Activated CD4-positive, alpha-beta T cell treated with anti-CD3 and anti-CD28 coated beads, Interleukin-2, amount 50 U/mL, for 48 hours (primary cell): ENCODE results near the gene BRSK1.

ENCODE experiments used
- DNase-seq, 2 experiments: peaks; one replicate each; pipeline ENCODE4 v3.0.0-alpha.2; 2020

The BRSK1 gene

DNA sequence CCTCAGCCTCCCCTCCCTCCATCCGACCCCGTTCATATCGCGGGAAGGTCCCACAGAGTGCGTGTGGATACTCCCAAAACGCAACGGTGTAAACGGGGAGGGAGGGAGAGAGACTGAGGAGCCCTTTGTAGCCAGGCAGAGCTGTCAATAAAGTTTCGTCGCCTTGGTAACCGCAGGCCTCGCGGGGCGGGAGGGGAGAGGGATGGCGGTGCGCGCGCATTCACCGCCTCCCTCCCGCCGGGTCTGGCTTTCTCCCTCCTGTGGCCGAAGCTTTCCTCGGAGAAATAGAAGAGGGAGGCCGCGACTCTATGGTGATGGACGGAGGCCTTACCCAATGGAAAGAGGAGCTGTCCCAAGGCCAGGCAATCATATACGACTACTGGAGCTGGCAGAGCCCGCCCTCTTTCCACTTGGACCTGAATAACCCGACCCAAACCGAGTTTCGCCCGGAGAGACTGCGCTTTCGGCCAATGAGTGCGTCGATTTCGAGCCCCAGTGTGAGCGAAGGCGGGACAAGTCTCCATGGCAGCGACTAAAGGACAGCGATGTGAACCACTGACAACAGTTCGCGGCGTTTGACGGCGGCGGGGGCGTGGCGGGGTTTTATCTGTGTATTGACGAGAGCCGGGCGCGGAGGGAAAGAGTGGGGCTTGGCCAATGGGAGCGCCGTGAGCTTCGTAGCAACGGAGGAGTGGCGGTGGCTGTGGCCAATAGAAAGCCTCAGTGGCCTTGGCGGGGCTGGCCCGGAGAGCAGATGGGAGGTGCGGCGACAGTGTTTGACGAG is 55.5 kb downstream of the BRSK1 start, which contains the start of gene KMT5C:
TSS of gene KMT5C (plus strand) at position 772 of the 784 bp plus-strand sequence. CDS start 2,061 bp downstream, outside the sequence.
- peak; percentile 100 for DNase-seq

- peak; percentile 24 to 35 for DNase-seq
Observed at GRCh38 chr19:55339889-55340783, 56.3 kb downstream of the BRSK1 start.

GRCh38 chr19:55340784-55341147 is 57.0 kb downstream of the BRSK1 start:
- peak; percentile 17 to 34 for DNase-seq

- peak; percentile 83 to 85 for DNase-seq
Observed at GRCh38 chr19:55341171-55341588, 57.4 kb downstream of the BRSK1 start.

DNA sequence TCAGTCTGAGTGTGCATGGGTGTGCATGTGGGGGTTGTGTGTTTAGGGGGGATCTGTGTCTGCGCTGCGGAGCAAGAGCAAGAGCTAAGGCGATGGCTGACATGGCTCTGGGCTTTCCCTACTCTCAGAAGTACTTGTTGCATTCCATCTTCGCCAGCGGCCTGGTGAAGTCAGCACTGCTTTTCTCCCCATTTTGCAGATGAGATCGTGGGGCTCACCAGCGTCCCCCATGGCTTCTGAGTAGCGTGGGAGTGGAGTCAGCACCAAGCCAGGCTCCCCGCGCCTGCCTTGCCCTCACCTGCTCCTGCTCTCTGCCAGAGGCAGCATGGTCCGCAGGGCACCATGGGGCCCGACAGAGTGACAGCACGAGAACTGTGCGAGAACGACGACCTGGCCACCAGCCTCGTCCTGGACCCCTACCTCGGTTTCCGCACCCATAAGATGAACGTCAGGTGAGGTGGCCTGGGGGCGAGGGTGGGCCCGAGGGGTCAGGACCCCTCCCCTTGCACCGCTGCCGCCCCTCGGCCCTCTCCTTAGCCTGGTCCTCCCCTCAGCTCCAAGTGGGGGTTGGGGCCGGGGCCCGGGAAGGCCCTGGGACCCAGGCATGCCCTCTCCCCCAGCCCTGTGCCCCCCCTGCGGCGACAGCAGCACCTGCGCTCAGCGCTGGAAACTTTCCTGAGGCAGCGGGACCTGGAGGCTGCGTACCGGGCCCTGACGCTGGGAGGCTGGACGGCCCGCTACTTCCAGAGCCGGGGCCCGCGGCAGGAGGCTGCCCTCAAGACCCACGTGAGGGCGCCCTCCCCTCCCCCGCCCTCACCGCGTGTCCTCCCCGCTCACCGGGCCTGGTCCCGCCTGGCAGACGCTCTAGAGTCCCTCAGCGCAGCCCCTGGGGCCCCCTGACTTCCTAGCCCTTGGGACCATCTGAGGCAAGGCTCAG is 58.1 kb downstream of the BRSK1 start:
- DNase-seq = no peak

DNA sequence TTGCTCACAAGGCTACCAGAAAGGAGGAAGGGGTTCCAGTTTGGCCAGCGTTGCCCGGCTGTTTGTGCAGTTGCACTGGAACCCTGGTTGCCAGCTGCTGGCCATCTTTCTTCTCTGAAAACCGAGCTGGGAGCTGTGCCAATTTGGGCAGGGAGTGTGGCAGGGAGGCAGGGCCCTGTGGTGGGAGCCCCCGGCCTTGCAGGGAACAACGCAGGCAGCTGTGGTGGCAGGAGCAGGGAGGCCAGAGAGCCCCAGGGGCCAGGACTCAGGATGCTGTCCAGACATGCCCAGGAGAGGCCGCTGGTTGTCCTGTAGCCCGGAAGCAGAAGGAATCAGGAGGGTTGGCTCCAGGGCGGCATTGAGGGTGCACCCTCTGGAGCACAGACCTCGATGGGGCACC is 60.6 kb downstream of the BRSK1 start:
- DNase-seq = no peak

- no peak for DNase-seq
Observed at GRCh38 chr19:55345101-55345817, 61.5 kb downstream of the BRSK1 start.

- DNase-seq = no peak
Observed at GRCh38 chr19:55345818-55346724, 62.3 kb downstream of the BRSK1 start.

- DNase-seq = no peak
Observed at GRCh38 chr19:55346725-55347441, 63.1 kb downstream of the BRSK1 start.

DNA sequence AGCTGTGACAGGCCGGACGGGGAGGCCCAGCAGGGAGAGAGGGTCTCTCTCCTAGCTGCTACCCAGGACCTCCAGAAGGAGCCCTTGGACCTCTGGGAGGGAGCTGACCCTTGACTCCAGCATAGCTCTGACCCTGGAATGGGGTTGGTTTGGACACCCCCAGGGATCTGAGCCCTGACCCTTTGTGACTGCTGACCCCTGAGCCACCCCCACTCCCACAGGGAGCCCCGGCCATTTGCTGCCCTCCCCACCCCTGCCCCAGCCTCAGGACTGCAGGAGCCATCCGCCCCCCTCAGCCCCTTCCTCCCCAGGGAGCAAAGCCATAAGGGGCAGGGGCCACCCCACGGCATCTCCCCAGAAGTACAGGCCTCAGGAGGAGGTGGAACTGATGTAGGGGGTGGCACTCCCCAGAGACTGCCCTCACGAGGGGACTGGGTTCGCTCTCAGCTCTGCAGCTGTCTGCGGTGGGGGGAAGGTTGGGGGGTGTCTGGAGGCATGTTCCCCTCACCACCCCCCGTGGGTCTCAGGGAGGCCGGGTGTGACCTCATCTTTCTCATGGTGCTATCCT is 63.7 kb downstream of the BRSK1 start:
- DNase-seq = no peak

DNA sequence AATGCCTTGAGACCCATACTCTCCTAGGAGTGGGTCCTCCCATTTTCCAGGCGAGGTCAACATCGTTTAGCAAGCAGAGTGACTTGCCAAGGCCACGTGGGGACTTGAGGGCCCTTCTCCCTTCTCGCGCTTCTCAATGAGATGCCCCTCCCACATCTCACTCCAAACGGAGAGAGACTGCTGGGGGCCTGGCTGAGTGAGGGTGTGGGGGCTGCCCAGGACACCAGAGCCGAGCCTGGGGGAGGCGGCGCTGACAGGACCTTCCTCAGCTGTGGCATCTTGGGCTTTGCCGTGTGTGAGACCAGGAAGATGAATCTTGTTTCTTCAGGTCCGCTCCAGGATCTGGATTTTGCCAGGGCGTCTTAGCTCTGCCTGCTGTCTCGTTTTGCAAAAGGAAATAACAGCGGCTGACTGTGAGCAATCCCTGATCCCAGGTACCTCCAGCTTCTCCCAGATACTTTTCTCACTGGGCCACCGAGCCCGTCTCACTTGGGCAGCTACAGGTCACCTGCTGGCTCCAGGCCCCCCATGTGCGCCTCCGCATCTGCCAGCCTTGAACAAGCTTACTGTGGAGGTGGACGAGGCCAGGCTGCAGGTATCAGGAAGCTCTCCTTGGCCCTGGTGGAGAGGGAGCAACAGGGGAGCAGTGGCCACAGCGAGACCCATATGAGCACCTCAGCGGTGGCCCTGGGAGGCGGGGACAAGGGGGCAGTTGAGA is 64.7 kb downstream of the BRSK1 start:
- no peak for DNase-seq

DNA sequence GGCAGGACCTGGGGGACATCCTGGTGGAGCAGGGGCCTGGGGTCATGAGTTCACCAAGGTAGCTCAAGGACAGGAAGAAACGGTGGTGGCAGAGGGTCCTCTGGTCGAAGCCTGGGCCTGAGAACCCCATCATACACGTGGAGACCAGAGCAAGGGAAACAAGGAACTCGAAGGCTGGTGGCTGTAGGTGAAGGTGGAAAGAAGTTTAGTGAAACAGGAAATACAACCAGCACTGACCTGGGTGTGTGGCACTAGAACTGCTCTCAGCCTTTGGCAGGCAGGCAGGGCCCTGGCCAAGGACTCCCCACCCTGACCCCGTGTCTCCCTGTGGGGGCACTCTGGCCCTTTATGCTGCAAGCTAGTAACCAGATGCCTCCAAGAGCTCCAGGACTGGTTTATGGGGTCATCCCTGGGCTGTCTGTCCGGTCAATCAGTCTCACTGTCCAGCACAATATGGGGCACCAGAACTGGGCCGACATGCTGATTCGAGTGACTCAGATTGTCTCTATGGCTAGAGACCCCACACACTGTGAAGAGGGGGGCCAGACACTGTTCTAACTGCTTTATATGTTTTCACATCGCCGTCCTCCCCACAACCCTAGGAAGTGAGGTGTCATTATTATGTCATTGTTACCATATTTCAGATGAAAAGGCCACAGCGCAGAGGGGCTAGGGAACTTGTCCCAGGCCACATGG is 67.0 kb downstream of the BRSK1 start:
- DNase-seq = no peak

DNA sequence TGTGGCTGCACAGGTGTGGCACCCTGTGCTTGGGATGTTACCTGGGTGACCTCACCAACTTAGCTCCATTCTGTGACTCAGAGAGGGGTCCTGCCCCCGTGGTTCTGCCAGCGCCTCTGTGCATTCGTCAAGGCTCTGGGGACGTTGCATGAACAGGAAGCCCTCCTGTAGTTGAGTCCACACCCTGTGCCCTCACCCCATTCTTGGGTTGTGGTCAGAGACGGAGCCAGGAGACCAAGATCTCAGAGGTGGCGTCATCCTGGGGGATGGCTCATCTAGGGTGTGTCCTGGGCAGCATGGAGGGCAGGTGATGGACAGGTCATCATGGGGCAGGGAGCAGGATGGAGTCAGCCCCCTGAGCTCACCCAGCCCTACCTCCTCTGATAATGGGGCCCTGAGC is 68.2 kb downstream of the BRSK1 start:
- no peak for DNase-seq

GRCh38 chr19:55352549-55353145 is 68.8 kb downstream of the BRSK1 start:
- no peak for DNase-seq

GRCh38 chr19:55353356-55353802 is 69.6 kb downstream of the BRSK1 start:
- no peak for DNase-seq

DNA sequence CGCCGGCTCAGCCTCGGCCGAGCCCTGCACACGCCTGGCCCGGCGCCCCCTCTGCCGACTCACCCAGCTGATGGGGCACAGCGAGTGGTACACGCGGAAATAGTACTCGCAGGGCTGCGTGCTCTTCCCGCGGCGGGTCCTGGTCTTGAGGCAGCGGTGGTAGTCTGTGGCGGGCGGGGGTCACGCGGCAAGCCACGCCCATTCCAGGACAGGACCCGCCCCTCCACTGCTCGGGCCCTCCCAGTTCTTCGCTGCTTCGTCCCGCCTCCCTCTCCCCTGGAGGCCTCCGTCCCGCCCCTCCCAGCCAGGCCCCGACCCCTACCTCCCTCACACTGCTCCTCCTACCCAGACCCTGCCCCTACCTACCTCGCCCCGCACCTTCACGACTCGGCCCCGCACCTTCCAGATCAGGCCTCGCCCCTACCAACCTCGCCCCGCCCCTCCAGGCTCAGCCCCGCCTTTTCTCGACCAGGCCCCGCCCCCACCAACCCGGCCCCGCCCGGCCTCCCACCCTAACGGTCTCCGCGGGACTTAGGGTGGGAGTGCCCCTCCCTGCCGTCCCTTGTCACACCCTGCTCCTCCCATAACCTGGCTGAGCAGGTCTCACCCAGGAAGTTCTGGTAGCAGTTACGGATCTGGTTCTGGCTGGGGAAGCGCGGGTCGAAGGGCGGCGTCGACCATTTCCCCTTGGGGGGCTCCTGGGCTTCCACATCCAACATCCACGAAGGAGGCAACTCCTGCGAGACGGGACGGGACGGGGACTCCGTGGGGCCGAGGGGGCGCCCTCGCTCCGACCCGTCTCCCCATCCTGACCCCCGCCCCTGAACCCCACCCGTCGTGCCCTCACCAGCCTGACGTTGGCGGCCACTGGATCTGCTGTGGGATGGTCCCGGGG is 70.3 kb downstream of the BRSK1 start:
- DNase-seq = peak; percentile 70 to 75

GRCh38 chr19:55354698-55355212 is 71.0 kb downstream of the BRSK1 start, which contains the start of gene COX6B2:
COX6B2 (minus strand) TSS chr19:55354719; CDS start chr19:55354521, 198 bp downstream.
- no peak for DNase-seq
